ENCODE results near the gene FAM240A. TPM values are rescaled to one million over a fixed set of nuclear protein-coding genes. Genes with fewer than 3 reads are reported as not detected.

FAM240A gene
- total and polyA plus RNA-seq, 2 experiments from 2014 or later, result 0.18 TPM; not detected in 1

GRCh38 chr3:46599590-46599989, 12.7 kb upstream of the FAM240A start:
- peaks cover 6% of the 10 kb centered on the region; the same call in 2 of the 3 replicates for H3K36me3 Mint-ChIP-seq (ENCODE audit: low read depth)
- Histone ChIP-seq H3K27me3 (ENCODE audit: insufficient read depth) (no peaks in the 10 kb centered on the region), H3K9me2 (ENCODE audit: insufficient read depth) (peaks cover 18% of the 10 kb centered on the region), H3F3A (replicated peaks; ENCODE audit: low read depth) (no peaks in the 10 kb centered on the region; the same call in 1 of the 2 replicates), H3K4me1 (ENCODE audit: insufficient read depth) (peaks cover 31% of the 10 kb centered on the region), H4K20me1 (replicated peaks; ENCODE audit: insufficient read depth) (no peaks in the 10 kb centered on the region), H3K4me2 (peak overlapping the region; percentile 47), H3K27ac (ENCODE audit: low read depth) (peak overlapping the region; percentile 88), H3K79me2 (replicated peaks; ENCODE audit: insufficient read depth) (no peaks in the 10 kb centered on the region), H3K36me3 (ENCODE audit: insufficient read depth) (no peaks in the 10 kb centered on the region), H2AFZ (no peak overlapping the region), H3K4me3 (peak overlapping the region; percentile 8; the same call in 1 of the 2 replicates)
- peaks cover 39% of the 10 kb centered on the region for H3K4me1 Mint-ChIP-seq
- H3K9me3 Mint-ChIP-seq, result peaks cover 9% of the 10 kb centered on the region; the same call in 2 of the 3 replicates
- H3K27ac Mint-ChIP-seq, result peak overlapping the region; percentile 83
- H3K27me3 Mint-ChIP-seq (ENCODE audit: insufficient read depth, low read depth, poor library complexity), result peaks cover 6% of the 10 kb centered on the region
- no peak overlapping the region; the same call in 2 of the 3 replicates for H3K4me3 Mint-ChIP-seq
- DNase-seq (ENCODE audit: low spot score), result peak; percentile 28
- TF ChIP-seq ZNF331 (CRISPR knock-in tag; IDR thresholded peaks at IDR 0.05; ENCODE audit: low read depth) (no peak), ZNF462 (CRISPR knock-in tag; IDR thresholded peaks at IDR 0.05) (peak; percentile 62; the same call in 1 of the 2 replicates), POLR2AphosphoS5 (IDR thresholded peaks at IDR 0.05; ENCODE audit: low read depth) (no peak), CTCF (conservative IDR thresholded peaks at IDR 0.05; ENCODE audit: low read depth in 2 of 2) (no peak), NANOG (IDR thresholded peaks at IDR 0.05; ENCODE audit: borderline replicate concordance) (peak; percentile 66; the same call in 1 of the 2 replicates)
- peak; percentile 73 for ATAC-seq

All from GM23338 (cell line).